Keratinocyte (primary cell): ENCODE results near the gene EXD3. TPM values are rescaled to one million over a fixed set of nuclear protein-coding genes. Genes with fewer than 3 reads are reported as not detected.

Experiments
- DNase-seq: peaks from one replicate; pipeline ENCODE4 v3.0.0-alpha.2; 2011; ENCODE audit warnings: low read depth, missing footprints, low spot score
- FAIRE-seq: peaks from 2 replicates; lab custom pipeline; 2011; peaks lifted over from hg19 to GRCh38; lab: Jason Lieb, UNC
- H2AFZ ChIP-seq: 2 replicates; pipeline ENCODE4 v1.6.0; 2012; ENCODE audit warnings: low read length, control low read depth, inconsistent platforms; ENCODE audit not compliant: control insufficient read depth
- H3K27ac ChIP-seq: 2 replicates; pipeline ENCODE4 v1.5.1; 2011; ENCODE audit warnings: low read length; ENCODE audit not compliant: control insufficient read depth, insufficient read depth
- H3K27me3 ChIP-seq: 3 replicates; pipeline ENCODE4 v1.6.0; 2011; ENCODE audit warnings: low read length; ENCODE audit not compliant: control insufficient read depth, insufficient read depth; ENCODE audit errors: extremely low read depth
- H3K36me3 ChIP-seq, 2 experiments: 2 replicates in 1 of 2; 3 replicates in 1 of 2; pipeline ENCODE4 v1.5.1; 2011; ENCODE audit warnings: low read length in 2 of 2, mild to moderate bottlenecking in 1 of 2; ENCODE audit not compliant: control insufficient read depth in 2 of 2, insufficient read depth in 2 of 2; ENCODE audit errors: extremely low read depth in 1 of 2
- H3K4me1 ChIP-seq: 3 replicates; pipeline ENCODE4 v1.5.1; 2011; ENCODE audit warnings: low read length; ENCODE audit not compliant: control insufficient read depth, insufficient read depth; ENCODE audit errors: extremely low read depth
- H3K4me2 ChIP-seq: 3 replicates; pipeline ENCODE4 v1.6.0; 2011; ENCODE audit warnings: low read depth, low read length; ENCODE audit not compliant: control insufficient read depth, insufficient read depth; ENCODE audit errors: extremely low read depth
- H3K4me3 ChIP-seq, 3 experiments: fragments of 200-600 bp in 1 of 3; sonication (generic) in 1 of 3; 2 replicates in 2 of 3; 3 replicates in 1 of 3; pipeline ENCODE4 v1.5.1; 2011 to 2016; ENCODE audit warnings: low read length in 3 of 3, mild to moderate bottlenecking in 3 of 3, control low read depth in 2 of 3, inconsistent platforms in 1 of 3, low read depth in 1 of 3, mixed read lengths in 1 of 3, mixed run types in 1 of 3, moderate library complexity in 1 of 3; ENCODE audit not compliant: control insufficient read depth in 2 of 3, insufficient read depth in 2 of 3; ENCODE audit errors: extremely low read depth in 1 of 3
- H3K79me2 ChIP-seq: 2 replicates; pipeline ENCODE4 v1.6.0; 2012; ENCODE audit warnings: low read length; ENCODE audit not compliant: control insufficient read depth, insufficient read depth
- H3K9ac ChIP-seq: 3 replicates; pipeline ENCODE4 v1.6.0; 2011; ENCODE audit warnings: low read length; ENCODE audit not compliant: control insufficient read depth, insufficient read depth; ENCODE audit errors: extremely low read depth
- H3K9me1 ChIP-seq: 3 replicates; pipeline ENCODE4 v1.6.0; 2011; ENCODE audit warnings: low read length; ENCODE audit not compliant: control insufficient read depth, insufficient read depth; ENCODE audit errors: extremely low read depth
- H3K9me3 ChIP-seq: 2 replicates; pipeline ENCODE4 v1.5.1; 2012; ENCODE audit warnings: low read depth, low read length; ENCODE audit not compliant: control insufficient read depth
- H4K20me1 ChIP-seq: 3 replicates; pipeline ENCODE4 v1.6.0; 2011; ENCODE audit warnings: low read length; ENCODE audit not compliant: control insufficient read depth, insufficient read depth; ENCODE audit errors: extremely low read depth
- EZH2 ChIP-seq: IDR thresholded peaks from one replicate; pipeline ENCODE4 v1.6.1; 2012; ENCODE audit warnings: inconsistent platforms, mild to moderate bottlenecking, low read length, moderate library complexity
- dilution Hi-C: fragments of 300-500 bp; cut with MboI; formaldehyde crosslinking; loops from one replicate; pipeline ENCODE4 v1.7.0; 2020; ENCODE audit warnings: low sequenced_read_pairs; ENCODE audit not compliant: extremely low pct_ligation_motif_present
- polyA plus RNA-seq, 5 experiments: library from polyadenylated mRNA; depleted of rRNA in 3 of 5; stranded (reverse) in 3 of 5; stranded (forward) in 1 of 5; unstranded in 1 of 5; fragments of >200 nt; gene quantifications; 1 replicate in 1 of 5; 2 replicates in 3 of 5; 3 replicates in 1 of 5; pipeline versions ENCODE4 v1.2.1 to v1.2.3, GENCODE V29; 2011 to 2012; ENCODE audit warnings: missing spikeins in 2 of 5, low read depth in 1 of 5, low replicate concordance in 1 of 5
- TF ChIP-seq, protein P1 (sequence below), 3 experiments: IDR thresholded peaks in 1 of 3; conservative IDR thresholded peaks in 1 of 3; optimal IDR thresholded peaks in 1 of 3; 2 replicates in 2 of 3; 3 replicates in 1 of 3; pipeline versions ENCODE3 to v1.5.1; 2011; ENCODE audit warnings: low read length in 3 of 3, mild to moderate bottlenecking in 3 of 3, moderate library complexity in 2 of 3, control low read depth in 1 of 3, inconsistent platforms in 1 of 3; ENCODE audit not compliant: insufficient read depth in 2 of 3; ENCODE audit errors: extremely low read depth in 1 of 3

Gene EXD3
- polyA plus RNA-seq, 1 donor (not counting 4 experiments of a cell fraction or from before 2014, with no cell fraction given), result 1.5 TPM

DNA sequence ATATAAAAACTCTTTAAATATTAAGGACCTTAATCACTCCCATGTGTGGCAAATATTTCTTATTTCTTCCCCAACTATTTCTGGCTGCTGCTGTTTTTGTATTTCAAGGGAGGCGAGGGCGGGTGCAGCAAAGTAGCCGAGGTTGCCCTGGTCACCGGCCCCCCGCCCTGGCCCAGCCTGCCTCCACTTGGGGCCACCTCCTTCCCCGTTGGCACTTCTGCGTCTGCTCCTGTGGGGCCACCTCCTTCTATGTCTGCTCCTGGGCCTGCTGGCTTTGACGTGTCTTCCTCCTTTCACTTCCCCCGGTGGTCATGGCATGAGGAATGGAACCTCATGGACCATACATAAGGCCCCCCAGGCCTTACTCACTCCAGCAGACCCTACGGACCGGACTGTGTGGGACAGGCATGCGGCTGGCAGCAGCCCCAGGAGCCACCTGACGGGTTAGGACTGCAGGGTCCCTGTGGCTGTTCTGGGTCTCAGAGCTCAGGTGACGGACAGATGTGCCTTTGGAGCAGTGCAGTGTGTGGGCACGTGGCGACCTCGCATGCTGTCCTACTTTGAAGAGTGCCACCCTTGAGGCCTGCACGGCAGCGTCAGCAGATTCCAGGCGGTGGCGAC, 24.0 kb upstream of the EXD3 start:
- Histone ChIP-seq H3K4me2 (no peak overlapping the region), H3K27me3 (no peaks in the 10 kb centered on the region), H3K36me3 (peaks cover 8 to 11% of the 10 kb centered on the region in 2 experiments), H3K4me1 (peaks cover 12% of the 10 kb centered on the region), H3K9ac (no peak overlapping the region), H2AFZ (no peak overlapping the region), H3K79me2 (no peaks in the 10 kb centered on the region), H3K27ac (no peak overlapping the region), H3K9me1 (no peaks in the 10 kb centered on the region), H3K4me3 (no peak overlapping the region), H4K20me1 (peaks cover 5% of the 10 kb centered on the region), H3K9me3 (no peaks in the 10 kb centered on the region)
- DNase-seq (no peak), FAIRE-seq (no peak)
- TF ChIP-seq EZH2, result no peak
- TF ChIP-seq, protein P1, sequence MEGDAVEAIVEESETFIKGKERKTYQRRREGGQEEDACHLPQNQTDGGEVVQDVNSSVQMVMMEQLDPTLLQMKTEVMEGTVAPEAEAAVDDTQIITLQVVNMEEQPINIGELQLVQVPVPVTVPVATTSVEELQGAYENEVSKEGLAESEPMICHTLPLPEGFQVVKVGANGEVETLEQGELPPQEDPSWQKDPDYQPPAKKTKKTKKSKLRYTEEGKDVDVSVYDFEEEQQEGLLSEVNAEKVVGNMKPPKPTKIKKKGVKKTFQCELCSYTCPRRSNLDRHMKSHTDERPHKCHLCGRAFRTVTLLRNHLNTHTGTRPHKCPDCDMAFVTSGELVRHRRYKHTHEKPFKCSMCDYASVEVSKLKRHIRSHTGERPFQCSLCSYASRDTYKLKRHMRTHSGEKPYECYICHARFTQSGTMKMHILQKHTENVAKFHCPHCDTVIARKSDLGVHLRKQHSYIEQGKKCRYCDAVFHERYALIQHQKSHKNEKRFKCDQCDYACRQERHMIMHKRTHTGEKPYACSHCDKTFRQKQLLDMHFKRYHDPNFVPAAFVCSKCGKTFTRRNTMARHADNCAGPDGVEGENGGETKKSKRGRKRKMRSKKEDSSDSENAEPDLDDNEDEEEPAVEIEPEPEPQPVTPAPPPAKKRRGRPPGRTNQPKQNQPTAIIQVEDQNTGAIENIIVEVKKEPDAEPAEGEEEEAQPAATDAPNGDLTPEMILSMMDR (optimal IDR thresholded peaks at IDR 0.05 in 1 of 3, IDR thresholded peaks at IDR 0.05 in 1 of 3, conservative IDR thresholded peaks at IDR 0.05 in 1 of 3; ENCODE audit: extremely low read depth in 1 of 3, insufficient read depth in 2 of 3, low read length in 3 of 3), result no peak
- dilution Hi-C loops, result no loop called here

- no peaks in the 10 kb centered on the region for H3K9me1 ChIP-seq
- dilution Hi-C loops, result no loop called here
- H3K9me3 ChIP-seq, result no peaks in the 10 kb centered on the region
- H3K4me1 ChIP-seq, result peaks cover 12% of the 10 kb centered on the region
- H3K36me3 ChIP-seq, result peaks cover 8 to 11% of the 10 kb centered on the region in 2 experiments
- H3K4me2 ChIP-seq, result no peak overlapping the region
- FAIRE-seq (no peak), DNase-seq (no peak)
- H3K4me3 ChIP-seq, result no peak overlapping the region
- no peak overlapping the region for H2AFZ ChIP-seq
- no peaks in the 10 kb centered on the region for H3K79me2 ChIP-seq
- H3K27me3 ChIP-seq, result no peaks in the 10 kb centered on the region
- peaks cover 5% of the 10 kb centered on the region for H4K20me1 ChIP-seq
- no peak overlapping the region for H3K9ac ChIP-seq
- no peak overlapping the region for H3K27ac ChIP-seq
- TF ChIP-seq, protein P1 (optimal IDR thresholded peaks at IDR 0.05 in 1 of 3, IDR thresholded peaks at IDR 0.05 in 1 of 3, conservative IDR thresholded peaks at IDR 0.05 in 1 of 3; ENCODE audit: extremely low read depth in 1 of 3, insufficient read depth in 2 of 3, low read length in 3 of 3), result no peak
- no peak for TF ChIP-seq EZH2
These were observed 23.0 kb upstream of the EXD3 start for GRCh38 chr9:137445930-137446431.
